ENCODE measurements around the gene VPS18.

Gene VPS18

DNA sequence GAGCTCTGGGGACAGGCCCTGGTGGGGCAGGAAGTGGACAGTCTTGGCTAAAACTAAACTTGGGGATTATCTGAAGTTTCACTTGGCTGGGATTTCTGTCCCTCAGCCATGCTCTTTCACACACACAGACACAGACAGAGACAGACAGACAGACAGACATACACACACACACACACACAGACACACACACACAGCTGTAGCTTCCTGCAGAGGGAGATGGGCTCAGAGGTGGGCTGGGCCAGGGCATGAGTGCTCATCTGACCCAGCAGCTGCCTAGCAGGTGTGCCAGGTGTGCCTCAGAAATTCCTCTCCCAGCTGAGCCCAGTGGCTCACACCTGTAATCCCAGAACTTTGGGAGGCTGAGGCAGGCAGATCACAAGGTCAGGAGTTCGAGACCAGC lies 23.5 kb upstream of the VPS18 start:
- TF ChIP-seq, protein P1, sequence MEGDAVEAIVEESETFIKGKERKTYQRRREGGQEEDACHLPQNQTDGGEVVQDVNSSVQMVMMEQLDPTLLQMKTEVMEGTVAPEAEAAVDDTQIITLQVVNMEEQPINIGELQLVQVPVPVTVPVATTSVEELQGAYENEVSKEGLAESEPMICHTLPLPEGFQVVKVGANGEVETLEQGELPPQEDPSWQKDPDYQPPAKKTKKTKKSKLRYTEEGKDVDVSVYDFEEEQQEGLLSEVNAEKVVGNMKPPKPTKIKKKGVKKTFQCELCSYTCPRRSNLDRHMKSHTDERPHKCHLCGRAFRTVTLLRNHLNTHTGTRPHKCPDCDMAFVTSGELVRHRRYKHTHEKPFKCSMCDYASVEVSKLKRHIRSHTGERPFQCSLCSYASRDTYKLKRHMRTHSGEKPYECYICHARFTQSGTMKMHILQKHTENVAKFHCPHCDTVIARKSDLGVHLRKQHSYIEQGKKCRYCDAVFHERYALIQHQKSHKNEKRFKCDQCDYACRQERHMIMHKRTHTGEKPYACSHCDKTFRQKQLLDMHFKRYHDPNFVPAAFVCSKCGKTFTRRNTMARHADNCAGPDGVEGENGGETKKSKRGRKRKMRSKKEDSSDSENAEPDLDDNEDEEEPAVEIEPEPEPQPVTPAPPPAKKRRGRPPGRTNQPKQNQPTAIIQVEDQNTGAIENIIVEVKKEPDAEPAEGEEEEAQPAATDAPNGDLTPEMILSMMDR (IDR thresholded peaks at IDR 0.05; ENCODE audit: control insufficient read depth, insufficient read depth, low read depth, low read length, missing control alignments) = no peak
- no peak for DNase-seq (ENCODE audit: low read depth)
- H3K4me3 ChIP-seq (ENCODE audit: control insufficient read depth, low read depth, low read length) = no peak overlapping the region

DNA sequence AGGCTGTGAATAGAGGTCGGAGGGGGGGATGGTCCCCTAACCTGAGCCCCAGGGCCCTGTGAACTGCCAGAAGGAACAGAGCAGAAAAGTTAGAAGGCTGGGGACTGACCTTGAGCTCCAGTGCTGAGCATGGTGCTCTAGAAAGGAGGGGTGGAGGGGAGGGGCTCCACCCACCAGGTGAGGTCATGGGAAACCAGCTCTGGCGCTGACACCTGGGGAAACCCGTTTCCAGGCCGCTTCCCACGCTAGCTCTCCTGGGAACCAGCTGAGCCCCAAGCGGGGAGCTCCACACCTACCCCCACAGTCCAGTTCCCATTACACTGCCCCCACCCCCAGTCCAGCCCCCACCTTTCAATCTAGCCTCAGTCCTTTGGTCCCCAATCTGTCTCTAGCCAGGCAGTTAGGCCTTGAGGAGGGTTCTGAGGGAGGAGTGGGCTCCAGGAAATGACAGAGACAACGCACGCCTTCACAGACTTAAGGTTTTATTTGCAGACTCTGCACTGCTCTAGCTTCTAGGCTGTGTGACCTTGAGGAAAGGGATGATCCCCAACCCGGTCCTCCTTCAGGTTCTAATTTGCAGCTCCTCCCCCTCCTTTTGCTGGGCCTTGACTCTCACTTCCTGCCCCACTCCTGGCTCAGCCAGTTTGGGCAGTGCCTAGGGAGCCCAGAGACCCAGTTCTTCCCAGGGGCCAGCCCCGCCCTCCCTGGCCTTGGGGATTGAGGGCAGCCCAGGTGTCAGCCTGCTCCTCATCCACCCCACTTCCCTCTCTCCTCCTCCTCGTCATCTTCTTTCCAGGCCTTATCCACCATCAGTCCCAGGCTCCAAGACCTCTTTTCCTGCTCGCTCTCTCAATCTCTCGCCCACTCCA lies 22.3 kb upstream of the VPS18 start:
- no peak overlapping the region for H3K4me3 ChIP-seq (ENCODE audit: control insufficient read depth, low read depth, low read length)
- DNase-seq (ENCODE audit: low read depth) = no peak

DNA sequence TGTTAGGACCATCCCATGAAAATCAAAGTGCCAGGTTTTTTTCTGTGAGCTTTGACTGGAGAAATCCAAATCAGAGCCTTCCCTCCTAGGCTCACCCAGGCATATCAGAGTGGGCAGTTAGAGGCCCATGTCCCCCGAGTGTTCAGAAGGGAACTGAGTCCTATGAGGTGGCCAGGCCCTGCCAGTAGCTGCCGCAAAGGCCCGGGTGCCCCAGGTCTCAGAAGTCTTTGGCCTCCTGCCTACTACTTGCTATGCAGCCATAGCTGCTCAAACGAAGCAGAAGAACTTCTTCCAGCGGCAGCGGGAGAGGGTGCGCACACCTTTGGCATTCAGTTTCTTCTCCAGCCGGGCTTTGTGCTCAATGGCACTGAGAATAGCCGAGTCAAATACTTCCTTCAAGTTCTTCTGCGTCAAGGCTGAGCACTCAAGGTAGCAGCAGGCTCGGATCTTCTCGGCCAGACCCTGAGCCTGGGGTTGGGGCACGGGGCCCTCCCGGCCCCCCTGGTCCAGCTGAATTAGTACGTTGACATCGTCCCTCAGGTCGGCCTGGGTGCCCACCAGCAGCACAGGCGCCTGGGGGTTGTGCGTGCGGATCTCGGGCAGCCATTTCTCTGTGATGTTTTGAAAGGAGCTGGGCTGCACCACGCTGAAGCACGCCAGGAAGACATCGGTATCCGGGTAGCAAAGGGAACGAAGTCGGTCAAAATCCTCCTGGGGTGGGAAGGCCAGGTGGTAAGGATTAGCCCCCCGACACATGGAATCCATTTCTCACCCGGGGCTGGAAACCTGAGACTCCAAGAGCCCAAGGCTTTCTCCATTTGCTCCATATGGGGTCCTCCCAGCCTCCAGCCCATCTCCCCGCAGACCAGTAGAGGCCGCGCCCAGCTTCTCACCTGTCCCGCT lies 21.2 kb upstream of the VPS18 start:
- DNase-seq (ENCODE audit: low read depth) = no peak
- H3K4me3 ChIP-seq (ENCODE audit: control insufficient read depth, low read depth, low read length) = peak overlapping the region; percentile 34
- TF ChIP-seq, protein P1 (IDR thresholded peaks at IDR 0.05; ENCODE audit: control insufficient read depth, insufficient read depth, low read depth, low read length, missing control alignments) = no peak

More for the DNA sequence above, 22.3 kb upstream of the VPS18 start:
- TF ChIP-seq, protein P1 (IDR thresholded peaks at IDR 0.05; ENCODE audit: control insufficient read depth, insufficient read depth, low read depth, low read length, missing control alignments) = no peak

DNA sequence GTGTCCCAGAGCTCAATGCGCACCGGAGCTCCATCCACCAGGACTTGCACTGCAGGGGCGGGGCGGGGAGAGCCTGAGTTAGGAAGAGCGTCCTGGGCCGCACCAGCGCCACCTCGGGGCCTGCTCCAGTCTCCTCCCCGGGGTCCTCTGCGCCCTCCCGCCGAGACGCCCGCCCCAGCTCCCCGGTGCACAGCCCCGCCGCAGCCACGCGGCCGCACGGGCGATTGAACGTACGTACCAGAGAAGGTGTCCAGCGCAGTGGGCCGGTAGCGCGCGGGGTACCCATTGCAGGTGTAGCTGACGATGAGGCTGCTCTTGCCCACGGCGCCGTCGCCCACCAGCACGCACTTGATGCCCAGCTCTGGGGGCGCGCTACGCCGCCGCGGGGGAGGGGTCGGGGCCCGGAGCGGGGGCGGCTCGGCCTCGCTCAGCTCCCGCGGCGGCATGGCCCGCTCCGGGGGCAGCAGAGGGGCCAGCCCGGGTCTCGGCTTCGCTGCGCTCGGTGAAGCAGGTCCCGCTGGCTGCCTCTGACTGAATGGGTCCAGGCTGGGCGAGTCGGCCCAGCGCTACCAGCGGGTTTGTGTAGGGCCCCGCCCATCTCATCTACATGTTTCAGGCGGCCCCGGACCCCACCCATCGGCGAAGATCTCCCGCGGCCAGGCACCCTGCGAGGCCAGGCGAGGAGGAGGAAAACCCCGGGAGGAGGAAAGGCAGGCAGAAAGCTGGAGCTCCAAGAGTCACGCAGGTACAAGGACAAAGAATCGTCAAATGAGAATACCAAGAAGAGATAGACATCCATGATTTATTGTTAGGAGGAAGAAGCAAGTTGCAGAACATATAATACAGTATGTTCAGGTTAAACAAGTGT lies 20.3 kb upstream of the VPS18 start, which contains the start of gene RHOV:
TSS of gene RHOV (minus strand) at position 541 of the 868 bp plus-strand sequence. CDS start at position 446, 95 bp downstream.
- TF ChIP-seq, protein P1 (IDR thresholded peaks at IDR 0.05; ENCODE audit: control insufficient read depth, insufficient read depth, low read depth, low read length, missing control alignments) = peak; percentile 25
- no peak for DNase-seq (ENCODE audit: low read depth)
- H3K4me3 ChIP-seq (ENCODE audit: control insufficient read depth, low read depth, low read length) = peak within 1 kb of the TSS; percentile 34

DNA sequence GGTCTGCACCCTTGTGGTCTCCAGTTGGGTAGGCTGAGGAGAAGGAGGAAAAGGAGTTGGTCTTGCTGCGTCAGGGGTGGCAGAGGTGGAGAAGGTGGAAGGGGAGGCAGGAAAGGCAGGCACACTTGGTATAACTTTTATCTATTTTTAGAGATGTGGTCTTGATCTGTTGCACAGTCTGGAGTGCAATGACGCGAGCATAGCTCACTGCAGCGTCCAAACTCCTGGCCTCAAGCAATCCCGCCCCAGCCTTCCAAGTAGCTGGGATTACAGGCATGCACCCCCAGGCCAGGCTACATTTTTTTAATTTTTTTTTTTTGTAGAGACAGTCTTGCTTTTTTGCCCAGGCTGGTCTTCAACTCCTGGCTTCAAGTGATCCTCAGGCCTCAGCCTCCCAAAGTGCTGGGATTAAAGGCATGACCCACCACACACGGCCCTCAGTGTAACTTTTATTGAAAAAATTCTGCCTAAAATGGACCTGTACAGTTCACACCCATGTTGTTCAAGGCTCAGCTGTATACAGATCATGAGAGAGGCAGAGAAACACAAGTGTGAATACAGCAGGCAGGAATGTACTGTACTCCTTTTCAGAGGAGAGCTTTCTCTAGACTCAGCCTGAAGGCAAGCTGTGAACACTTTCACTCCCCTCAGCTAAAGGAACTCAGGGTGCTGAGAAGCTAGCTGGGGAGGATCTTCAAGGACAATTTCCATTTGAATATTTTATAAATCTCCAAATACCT lies 18.1 kb upstream of the VPS18 start:
- DNase-seq (ENCODE audit: low read depth) = no peak
- H3K4me3 ChIP-seq (ENCODE audit: control insufficient read depth, low read depth, low read length) = no peak overlapping the region
- TF ChIP-seq, protein P1 (IDR thresholded peaks at IDR 0.05; ENCODE audit: control insufficient read depth, insufficient read depth, low read depth, low read length, missing control alignments) = no peak

All from AG09309 (cell line).